Putamen (tissue), 1 donor: ENCODE data around the gene HECTD4.

Source experiments
- DNase-seq: peaks from one replicate; pipeline ENCODE4 v3.0.0-alpha.2; 2016; ENCODE audit warnings: low spot score

The HECTD4 gene

DNA sequence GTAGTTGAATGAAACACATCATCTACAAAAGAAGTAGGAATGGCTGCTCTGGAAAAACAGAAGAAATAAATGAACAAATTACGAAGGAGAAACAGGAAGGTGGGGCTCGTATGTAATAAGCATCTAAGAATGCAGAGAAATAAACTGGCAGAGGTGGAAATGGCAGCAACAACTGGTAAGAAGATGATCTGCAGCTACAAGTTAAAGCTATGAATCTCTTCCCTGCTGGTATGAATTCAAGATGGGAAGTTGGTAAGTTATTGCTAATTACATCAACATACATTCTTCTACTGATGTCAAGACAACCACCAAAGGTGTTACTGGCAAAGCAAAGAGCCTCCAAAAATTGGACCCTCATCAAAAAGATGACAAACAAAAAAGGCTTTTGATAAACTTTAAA, 59.8 kb downstream of the HECTD4 start:
- DNase-seq, result no peak

DNA sequence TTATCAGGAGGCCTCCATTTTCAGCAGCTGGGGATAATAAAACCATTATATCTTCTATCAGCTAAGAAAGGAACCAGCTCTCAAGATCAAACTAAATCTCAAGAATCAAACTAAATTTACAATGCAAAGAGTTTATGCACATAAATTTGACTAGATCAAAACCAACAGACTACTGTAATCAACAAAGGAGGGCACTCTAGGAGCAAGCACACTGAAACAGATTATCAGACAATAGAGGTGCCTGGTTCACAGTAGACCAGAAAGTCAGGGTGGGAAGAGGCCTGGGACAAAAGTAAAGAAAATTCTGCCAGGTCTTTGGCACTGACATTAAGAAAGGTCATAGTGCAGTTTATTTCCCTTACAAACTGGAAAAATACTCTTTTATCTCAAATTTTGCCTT, 61.0 kb downstream of the HECTD4 start:
- DNase-seq, result no peak

DNA sequence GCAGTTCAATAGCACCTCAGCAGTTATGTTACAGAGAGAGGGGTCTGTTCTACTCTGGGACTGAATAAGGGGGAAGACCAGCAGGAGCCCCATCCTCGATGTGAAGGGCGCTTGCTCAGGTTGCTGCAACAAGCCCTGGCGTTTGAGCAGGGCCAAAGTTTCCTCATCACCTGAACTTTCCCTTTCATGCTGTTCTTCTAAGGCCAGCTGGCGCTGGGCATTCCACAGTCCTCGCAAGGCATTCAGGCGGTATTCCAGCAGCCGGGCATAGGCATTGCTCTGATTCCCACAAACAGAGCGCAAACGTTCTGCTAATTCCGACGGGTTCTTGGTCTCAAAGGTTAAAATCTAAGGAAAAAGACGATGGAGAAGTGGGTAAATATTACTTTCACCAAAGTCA, 62.8 kb downstream of the HECTD4 start:
- no peak for DNase-seq

DNA sequence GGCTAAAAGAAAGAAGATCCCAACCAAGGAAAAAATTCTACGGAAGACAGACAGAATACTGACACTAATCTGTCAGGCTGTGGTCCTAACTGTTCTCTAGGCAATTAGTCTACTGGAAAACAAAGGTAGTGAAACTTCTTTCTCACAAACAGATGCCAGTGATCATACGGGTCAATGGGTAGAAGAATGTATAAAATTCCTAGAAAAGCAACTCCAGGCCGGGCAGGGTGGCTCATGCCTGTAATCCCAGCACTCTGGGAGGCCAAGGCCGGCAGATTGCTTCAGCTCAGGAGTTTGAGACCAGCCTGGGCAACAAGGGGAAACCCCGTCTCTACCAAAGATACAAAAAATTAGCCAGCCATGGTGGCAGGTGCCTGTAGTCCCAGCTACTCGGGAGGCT, 64.8 kb downstream of the HECTD4 start:
- no peak for DNase-seq

DNA sequence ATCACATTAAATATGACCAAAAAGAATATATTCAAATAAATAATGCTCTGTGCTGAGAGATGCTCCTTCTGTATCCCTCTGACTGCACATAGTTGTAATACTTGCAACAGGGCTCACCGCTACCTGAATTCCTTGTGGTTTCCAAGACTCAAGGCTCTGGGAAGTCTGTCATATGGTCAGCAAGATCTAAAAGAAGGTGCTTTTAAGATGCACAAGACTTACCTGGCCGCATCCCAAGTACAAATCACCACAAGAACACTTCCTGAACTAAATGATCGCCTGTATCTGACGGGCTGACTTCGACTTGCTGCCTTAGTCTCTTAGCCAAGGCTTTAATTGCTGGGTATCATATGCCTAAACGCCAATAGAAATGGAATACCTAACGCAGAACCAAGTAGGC, 67.2 kb downstream of the HECTD4 start:
- DNase-seq, result no peak

DNA sequence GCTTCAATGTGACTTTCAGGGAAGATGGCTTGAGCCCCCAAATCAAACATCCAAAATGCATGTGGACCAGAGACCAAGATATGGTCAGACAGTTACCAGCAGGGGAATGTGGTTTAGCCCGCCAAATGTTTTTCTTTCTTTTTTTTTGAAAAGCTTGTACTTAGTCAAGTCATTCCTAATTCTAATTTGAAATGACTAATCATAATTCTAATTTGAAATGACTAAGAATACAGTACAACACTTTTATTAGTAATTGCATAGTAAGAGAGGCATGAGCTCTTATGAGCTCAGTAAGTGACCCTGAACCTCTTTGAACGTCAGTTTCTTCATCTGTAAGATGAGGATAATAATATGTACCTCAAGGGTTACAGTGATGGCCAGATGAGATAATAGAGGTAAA, 72.4 kb downstream of the HECTD4 start:
- no peak for DNase-seq

DNA sequence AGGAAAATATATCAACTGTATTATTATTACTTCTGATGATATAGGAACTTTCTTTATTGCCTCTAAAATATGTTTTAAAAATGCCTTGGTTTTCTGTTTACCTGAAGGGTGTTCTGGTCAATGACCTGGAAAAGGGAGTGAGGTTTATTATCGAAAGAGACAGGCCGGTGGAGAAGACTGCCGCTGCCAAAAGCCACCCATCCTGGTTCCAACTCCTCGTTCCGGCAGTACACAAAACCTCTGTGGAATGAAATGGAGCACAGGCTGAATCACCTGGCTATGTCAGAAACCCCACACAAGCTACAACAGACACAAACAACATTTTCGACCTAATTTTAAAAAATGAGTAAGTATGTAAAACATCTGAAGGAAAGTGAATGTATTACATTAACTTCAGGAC, 73.6 kb downstream of the HECTD4 start:
- DNase-seq, result no peak

DNA sequence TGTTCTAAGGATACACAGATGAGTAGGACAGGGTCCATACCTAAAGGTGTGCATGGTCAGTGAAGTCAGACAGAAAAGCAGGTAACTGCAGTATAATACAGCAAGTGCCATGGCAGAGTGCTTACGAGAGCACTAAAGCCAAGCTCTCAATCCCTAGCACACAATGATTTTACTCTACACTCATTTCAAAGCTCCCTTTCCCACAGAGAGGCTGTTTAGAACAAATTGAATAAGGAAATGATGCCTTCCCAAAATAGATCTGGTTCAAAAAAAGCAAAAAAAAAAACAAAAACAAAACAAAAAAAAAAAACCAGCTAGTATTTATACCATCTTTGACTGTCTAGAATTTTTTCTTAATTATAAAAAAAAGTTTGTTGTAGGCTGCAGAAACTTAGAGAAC, 74.1 kb downstream of the HECTD4 start:
- DNase-seq, result no peak

DNA sequence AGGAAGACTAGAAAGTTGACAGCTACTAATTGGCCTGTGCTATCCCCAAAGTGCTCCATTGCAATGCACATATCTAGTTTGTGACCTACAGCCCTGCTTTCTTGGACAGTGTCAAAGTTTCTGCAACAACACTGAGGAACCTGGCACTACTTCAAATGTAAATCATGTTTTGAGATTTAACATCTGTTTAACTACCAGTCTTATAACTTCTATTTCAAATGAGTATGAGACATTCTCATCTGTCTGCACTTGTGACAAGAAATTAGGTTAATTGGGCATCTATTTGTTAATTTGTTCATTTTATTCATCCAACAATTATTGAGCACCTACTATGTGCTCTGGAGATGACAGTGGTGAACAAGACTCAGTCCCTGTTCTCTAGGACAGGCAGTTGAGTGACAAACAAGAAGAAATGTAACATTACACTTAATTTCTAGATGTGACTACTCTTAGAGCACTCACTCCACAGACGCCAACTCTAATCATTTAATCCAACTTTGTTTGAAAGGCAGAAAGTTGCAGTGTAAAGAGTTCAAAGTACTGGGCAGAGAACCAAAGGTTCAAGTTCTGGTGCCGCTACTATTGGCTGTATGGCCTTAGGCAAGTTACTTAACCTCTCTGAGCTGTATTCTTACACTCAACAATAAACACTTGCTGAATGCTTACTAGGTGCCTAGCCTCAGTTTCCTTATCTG, 74.8 kb downstream of the HECTD4 start:
- DNase-seq, result no peak

DNA sequence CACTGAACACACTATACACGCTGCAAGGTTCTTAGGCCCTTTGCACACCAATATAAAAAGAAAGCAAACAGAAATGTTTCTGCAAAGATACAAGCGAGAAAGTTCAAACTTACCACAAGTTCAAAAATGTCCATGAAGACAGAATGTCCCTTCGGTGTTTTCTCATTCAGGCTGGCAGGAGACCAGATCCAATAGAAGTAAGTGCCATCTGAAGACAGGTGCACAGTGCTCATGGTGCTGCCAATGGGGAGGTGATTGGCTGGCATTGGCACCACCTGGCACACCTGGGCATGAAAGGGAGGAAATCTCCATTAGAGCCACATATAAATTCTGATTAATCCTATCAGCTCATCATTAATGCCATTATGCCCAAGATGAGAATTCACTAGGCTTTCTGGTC, 76.3 kb downstream of the HECTD4 start:
- DNase-seq, result no peak

DNA sequence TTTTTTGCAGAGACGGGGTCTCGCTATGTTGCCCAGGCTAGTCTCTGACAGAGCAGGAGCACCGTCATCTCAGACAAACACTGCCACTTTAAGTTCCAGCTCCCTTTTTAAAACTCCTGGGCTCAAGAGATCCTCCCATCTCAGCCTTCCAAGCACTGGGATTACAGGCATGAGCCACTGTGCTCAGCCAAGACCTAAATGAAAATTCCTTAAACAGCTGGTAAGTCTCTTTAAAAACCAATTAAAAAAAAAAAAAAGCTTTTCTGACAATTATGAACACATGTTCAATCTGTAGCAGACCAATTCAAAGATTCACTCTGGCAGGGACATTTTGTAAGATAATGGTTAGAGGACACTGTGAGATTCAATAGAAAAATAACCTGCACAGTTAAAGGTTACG, 77.8 kb downstream of the HECTD4 start:
- DNase-seq, result no peak

DNA sequence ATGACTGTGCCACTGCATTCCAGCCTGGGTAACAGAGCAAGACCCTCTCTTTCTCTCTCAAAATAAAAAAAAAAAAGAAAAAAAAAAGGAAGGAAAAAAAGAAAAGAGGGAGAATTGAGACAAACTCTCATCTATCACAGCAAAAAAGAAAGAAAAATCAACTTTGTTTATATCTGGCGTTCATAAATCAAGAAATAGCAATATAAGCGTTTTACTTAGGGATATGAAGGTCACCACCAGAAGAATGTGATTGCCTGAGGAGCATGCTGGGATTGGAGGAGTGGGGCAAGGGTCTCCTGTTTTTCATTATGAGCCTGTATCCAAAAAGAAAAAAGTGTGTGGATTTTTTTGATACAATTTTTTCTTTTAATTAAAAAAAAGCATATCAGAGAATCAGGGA, 78.4 kb downstream of the HECTD4 start:
- DNase-seq, result no peak

DNA sequence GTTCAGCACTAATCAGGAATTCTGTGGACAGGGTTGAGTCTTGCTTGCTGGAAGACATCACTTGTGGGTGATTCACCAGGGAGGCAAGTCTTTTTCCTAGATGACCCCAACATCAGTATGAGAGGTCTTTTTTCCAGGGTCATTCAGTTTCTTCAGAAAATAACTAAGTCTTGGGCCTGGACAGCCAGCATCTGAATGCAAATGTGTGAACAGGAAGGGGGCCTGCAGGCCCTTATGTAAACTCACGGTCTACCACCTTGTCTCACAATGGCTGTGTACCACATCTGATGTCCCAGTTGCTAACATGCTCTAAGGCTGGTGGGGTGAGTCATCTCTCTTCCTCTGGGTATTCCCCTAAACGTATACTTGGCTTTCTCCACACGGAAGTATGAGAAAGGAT, 79.2 kb downstream of the HECTD4 start:
- DNase-seq, result no peak

DNA sequence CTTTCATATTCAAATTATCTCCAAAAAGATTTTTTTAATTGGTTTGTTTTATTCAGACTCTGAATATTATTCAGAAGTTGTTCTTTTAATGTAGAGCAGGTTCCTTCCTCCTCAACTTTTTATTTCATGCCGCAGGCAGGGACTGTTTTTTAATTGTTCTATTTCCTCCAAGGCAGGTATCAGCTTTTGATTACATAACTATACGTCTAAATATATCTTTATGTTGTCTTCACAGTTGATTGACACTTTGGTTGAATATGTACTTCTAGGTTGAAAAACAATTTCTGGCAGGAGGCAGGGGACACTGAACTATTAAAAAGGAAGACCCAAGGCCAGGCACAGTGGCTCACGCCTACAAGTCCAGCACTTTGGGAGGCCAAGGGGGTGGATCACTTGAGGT, 82.5 kb downstream of the HECTD4 start:
- DNase-seq, result no peak

DNA sequence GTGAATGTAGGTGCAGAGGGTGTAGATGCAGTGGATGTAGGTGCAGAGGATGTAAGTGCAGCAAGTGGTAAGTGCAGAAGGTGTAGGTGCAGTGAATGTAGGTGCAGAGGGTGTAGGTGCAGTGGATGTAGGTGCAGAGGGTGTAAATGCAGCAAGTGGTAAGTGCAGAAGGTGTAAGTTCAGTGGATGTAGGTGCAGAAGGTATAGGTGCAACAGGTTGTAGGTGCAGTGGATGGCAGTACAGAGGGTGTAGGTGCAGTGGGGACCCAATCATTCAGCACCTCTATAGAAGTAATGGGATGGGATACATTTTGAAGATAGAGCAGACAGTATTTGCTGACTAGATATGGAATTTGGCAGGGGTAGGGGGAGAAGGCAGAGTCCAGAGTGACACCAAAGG, 85.0 kb downstream of the HECTD4 start:
- no peak for DNase-seq

DNA sequence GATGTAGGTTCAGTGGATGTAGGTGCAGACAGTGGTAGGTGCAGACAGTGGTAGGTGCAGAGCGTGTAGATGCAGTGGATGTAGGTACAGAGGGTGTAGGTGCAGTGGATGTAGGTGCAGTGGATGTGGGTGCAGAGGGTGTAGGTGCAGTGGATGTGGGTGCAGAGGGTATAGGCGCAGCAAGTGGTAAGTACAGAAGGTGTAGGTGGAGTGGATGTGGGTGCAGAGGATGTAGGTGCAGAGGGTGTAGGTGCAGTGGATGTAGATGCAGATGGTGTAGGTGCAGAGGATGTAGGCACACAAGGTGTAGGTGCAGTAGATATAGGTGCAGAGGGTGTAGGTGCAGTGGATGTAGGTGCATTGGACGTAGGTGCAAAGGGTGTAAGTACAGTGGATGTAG, 86.0 kb downstream of the HECTD4 start:
- DNase-seq, result no peak

DNA sequence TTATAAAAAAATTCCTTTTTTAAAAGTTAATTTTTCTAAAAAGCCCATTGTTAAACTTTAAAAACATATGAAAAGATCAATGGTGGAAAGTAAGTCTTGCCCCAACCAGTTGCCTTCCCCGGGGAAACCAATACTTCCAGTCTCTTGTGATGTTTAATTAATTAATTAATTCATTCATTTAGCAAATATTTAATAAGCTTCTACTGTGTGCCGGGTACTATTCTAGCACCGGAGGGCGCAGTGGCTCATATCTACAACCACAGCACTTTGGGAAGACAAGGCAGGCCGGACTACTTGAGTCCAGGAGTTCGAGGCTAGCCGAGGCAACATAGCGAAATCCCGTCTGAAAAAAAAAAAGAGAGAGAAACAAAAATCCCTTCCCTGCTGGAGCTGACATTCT, 87.4 kb downstream of the HECTD4 start:
- no peak for DNase-seq

DNA sequence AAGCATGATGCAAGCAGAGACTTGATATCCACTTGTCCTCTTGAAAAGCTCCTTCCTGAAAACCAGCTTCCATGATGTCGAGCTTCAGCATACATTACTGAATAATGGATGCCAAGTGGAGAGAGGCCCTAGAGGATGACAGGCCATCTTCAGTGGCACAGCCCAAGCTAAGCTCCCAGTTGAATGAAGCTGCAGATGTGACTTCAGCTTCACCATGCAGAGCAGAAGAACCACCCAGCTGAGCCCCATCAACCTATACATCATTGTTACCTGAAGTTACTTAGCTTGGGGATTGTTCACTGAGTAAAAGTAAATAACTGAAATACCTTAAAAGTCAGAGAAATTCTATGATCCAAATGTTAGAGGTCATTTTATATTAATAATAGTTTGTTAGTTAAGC, 93.6 kb downstream of the HECTD4 start:
- no peak for DNase-seq

DNA sequence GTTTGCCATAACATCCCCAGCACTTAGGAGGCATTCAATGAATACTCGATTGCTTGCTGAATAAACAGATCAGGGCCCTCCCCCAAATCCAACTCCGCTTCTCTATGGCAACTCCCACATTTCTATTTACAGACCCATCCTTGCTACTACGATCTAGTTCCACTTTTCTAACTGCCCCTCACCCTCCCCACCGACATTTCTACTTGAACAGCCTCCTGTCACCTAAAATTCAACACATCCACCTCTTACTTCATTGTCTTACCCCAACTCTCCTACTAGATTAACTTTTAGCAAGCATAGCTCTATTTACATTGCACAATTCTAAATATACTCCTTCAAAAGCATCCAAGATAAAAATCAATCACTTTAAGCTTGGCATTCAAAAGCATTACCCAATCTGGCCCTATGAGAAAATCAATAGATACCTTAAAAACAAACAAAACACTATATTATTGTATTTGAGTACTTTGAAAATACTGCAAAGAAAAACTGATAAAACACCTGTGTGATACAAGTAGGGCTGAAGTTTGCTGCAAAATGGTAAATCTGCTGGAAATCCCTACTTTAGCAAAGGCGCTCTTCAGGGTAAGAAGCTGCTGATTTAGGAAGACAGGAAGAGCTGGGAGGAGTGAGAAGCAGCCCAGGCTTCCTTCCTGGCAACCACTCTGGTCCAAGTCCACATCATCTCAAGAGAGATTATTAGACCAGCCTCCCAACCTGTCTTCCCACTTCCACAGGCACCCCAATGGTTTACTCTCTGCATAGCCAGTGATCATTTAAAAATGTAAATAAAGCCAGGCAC, 96.4 kb downstream of the HECTD4 start:
- no peak for DNase-seq

DNA sequence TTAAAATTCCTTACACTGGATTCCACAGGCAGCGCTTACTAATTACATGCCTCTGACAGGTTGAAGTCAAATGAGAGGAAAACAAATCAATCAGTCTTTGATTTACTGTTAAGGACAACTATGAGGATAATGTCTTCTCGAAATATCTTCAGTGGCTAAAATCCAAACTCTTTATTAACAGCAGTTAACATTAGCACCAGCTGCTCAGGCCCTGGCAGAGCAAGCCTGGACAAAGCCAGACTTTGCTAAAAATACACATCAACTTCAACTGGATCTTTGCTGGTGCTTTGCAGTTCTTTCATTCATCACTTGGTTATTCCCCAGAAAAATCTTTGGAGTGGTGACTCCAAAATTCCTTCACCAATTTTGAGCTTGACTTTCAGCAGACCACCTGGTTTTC, 98.7 kb downstream of the HECTD4 start:
- DNase-seq, result no peak

DNA sequence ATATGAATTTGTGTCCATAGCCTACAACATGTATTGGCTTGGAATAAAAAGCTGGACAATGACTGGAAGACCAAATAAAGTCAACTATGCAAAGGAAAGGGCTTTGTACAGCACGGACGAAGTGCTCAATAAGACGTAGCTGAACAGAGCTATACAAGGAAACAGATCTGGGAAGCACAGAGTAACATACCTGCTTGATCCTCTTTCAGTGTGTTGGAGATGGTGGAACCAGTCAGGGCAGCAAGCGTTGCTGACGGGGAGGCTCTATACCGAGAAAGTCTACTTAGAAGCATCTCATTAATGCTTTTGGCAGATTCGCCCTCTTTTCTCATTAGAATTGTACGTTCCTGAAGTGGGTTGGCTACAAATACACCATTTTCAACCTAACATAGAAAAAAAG, 99.3 kb downstream of the HECTD4 start:
- DNase-seq, result no peak

DNA sequence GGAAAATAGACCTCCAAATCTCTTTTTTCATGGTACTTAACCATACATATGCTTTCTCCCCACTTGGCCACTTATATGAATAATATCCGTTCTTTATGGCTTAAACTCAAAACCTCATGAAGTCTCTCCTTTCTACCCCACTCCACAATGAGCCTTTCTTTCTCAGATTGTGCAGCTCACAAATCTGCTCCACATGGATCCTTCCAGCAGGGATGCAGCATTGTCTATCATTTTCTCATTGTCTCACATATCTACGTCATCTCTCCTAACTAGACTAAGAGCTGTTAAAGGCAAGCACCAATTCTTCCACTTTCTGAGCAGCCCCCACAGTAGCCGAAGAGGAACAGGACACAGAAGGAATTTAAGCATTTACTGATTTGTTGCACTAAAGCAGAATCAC, 106.4 kb downstream of the HECTD4 start:
- DNase-seq, result no peak

DNA sequence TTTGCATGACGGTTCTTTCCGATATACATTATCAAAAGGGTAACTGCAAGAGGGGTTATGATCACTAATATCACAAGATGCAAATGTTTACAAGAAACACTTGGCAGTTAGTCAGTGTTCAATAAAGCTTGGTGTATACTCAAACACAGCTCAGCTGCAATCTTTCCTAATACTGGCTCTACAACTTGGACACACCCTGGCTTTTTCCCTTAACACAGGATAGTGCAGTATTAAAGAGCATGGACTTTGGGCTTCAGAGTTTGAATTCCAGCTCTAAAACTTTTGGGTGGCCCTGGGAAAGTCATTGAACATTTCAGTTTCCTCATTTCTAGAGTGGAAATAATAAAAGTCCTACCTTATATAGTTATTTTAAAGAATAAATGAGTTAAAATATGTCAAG, 107.0 kb downstream of the HECTD4 start:
- no peak for DNase-seq

DNA sequence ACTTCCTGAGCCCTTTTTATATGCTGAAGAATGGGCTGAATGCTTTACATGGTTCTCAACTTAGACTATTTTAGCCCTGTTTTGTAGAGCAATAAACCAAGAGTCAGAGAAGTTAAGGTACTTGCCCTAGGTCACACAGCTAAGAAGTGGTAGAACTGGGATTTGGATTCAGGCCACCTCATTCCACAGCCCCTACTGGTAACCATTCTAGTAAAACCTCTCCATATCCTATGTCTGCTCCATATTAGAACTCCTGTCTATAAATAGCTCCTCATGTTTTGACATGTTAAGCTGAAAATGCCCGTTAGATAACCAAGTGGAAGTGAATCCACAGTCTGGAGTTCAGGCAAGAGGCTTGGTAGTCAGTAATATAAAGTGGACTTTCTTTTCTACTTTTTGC, 111.6 kb downstream of the HECTD4 start:
- no peak for DNase-seq
